ENCODE results near the gene ZNF18.

ZNF18 gene, protein sequence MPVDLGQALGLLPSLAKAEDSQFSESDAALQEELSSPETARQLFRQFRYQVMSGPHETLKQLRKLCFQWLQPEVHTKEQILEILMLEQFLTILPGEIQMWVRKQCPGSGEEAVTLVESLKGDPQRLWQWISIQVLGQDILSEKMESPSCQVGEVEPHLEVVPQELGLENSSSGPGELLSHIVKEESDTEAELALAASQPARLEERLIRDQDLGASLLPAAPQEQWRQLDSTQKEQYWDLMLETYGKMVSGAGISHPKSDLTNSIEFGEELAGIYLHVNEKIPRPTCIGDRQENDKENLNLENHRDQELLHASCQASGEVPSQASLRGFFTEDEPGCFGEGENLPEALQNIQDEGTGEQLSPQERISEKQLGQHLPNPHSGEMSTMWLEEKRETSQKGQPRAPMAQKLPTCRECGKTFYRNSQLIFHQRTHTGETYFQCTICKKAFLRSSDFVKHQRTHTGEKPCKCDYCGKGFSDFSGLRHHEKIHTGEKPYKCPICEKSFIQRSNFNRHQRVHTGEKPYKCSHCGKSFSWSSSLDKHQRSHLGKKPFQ

DNA sequence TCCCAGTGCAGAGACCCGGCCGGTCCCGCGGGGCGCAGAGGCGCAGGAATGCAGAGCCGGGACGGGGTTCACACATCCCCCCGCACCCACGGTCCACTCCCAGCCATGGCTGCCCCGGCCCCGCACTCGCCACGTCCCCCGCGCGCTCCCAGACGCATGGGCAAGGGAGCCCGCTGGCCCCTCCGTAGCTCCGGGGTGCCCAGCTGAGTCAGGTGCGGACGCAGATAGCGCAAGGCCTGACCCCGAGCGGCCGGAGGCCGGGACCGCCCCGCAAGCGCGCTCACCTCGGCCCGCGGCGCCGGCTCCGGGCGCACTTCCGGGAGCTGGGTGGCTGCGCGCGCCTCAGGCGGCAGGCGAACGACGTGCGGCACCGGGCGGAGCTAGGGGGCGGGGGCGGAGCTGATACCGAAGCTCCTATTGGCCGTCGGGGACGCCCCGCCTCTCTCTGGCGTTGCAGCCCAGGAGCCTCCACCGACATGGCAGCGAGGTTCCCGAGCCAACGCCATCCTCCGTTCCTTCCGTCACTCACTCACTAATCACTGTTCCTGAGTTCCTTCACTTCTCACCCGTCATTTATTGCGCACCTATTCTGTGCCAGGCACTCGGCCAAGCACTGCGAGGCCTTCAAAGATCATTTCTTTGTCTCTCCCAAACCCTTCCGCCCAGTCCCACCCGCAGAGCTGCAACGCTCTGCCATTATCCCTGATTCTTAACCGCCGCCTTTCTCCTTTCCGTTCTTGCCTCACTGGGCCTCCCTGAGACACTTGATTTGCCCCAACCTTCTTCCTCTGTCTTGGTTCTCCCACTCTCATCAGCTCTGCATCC is at the start of gene ZNF18:
TSS of gene ZNF18 (minus strand) at position 329 of the 825 bp plus-strand sequence. CDS start 4,646 bp downstream, outside the sequence.
- peak; percentile 27 for DNase-seq

DNA sequence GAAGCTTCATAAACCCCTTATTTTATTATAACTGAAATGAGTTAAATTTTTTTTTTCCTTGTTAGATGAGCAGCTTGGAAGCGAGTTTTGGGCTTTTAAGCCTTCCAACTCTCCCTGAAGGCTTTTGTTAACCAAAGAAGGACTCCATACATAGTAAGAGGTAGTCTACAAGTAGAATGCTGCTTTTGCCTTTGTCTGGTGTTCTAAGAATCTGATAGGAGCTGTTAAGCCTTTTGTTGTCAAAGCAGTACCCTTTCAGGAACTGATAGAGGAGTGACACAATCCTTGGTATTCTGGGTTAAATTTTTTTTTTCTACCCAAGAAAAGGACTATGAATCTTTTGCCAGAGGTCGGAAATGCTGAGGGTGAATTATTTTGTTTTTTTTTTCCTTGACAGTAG is 49.5 kb upstream of the ZNF18 start:
- no peak for DNase-seq

DNA sequence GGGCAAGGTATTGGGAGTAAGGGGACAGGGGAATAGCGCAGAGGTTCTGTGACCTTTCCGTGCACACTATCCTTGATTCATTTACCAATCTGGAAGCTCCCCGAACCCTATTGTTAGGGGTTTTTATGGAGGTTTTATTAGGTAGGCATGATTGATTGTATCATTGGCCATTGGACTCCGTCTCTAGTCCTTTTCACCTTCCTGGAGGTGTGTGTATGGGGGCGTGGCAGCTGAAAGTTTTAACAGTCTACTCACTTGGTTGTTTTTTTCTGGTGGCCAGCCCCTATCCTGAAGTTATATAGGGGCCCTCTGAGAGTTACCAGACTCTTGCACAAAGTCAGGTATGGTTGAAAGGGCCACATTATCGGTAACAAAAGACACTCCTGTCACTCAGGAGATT is 46.4 kb upstream of the ZNF18 start:
- DNase-seq = no peak

DNA sequence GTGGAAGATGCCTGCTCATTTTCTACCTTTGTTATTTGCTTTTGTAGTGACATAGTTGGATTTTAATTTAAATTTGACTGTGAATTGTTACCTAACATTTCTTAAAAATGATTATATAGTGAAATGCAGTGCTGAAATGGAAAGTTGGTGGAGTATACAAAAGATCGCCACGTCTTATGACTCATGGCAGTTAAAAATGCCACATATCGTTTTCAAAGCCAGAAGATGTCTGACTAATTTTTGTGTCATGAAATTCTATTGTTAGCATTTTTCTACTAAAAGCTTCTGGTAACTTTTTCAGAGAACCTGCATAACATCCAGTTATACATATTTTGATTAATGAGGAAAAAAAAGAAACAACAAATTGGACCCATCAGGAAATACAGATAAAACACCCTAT is 44.0 kb upstream of the ZNF18 start:
- no peak for DNase-seq

DNA sequence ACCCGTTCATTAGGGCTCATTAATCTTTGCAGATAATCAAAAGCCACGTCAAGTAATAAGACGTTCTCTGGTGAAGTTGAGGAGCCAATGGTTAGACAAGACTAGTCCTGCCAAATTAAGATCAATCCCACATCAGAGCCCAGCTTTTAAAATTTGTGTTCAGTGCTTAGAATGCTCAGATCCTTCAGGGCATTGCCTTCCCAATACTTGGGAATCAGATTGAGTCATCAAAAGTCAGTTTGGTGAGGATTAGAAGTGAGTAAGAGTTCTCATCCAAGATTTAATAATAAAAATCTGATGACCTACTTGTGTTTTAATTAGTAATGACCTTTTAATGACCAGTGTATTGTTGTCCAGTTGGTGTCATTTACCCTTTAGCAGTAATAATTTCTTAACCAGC is 43.2 kb upstream of the ZNF18 start:
- no peak for DNase-seq

DNA sequence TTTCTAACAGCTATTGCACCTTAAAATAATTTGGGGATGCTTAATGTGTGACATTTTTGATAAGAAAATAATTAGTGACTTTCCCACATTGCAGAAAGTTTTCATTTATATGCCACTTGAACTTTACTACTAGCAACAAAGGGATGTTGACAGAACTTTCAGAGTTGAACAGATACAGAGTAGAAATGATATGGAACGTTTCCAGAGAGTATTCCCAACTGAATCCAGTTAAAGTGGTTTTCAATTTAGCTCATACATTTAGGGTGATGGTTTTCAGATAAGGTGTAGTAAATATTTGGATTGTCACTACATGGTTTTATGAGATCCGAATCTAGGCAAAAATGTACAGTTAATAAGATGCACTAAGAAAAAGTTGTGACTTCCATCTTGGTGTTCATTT is 40.7 kb upstream of the ZNF18 start:
- DNase-seq = no peak

DNA sequence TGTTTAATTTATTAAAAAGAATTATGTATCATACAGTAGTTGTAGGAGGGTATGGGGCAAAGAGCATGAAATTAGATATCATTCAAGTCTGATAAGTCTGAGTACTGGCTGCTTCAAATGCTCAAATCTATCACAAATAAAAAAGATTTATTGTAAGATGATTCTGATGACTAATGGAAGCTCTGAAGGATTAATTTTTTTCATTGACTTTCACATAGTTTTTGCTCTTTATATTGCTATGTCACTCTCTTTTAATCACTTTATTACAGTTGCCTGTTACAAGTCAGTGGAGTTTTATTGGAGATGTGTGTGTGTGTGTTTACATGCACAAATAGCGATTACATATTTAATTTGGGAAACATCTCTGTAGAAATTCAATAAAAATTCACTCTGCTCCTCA is 38.4 kb upstream of the ZNF18 start:
- DNase-seq = no peak

DNA sequence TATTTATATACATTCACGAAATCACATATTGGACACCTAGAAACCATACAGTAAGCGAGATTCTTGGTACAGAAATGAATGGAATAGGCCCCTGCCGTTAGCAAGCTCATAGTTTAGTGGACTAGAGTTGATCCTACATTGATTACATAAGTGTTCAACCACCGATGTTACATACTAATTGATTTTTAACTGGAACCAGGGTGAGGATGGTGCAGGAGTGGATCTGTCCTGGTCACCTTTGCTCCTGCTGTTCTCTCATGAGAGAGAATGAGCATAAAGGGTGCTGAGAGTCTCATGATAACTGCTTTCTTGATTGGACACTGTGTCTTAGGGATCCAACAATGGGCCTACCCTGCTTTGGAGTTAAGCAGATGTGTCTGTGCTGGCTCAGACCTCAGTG is 37.3 kb upstream of the ZNF18 start:
- DNase-seq = no peak

DNA sequence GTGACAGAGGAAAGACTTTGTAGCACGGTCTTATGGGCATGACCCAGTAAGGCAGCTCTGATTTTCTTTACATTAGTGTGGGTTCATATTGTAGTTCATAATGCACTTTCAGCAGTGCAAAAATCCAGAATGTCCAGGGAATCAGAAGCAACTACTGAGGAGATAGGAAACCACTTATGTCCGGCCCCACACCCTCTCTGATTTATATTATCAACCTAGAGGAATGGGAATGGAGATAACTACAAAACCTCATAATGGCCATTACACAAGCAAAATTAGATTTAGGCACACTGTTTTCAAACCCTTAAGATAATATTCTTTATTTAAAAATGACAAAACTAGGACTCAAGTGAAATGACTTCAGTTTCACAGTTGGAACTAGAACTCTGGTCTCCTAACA is 31.3 kb upstream of the ZNF18 start:
- no peak for DNase-seq

DNA sequence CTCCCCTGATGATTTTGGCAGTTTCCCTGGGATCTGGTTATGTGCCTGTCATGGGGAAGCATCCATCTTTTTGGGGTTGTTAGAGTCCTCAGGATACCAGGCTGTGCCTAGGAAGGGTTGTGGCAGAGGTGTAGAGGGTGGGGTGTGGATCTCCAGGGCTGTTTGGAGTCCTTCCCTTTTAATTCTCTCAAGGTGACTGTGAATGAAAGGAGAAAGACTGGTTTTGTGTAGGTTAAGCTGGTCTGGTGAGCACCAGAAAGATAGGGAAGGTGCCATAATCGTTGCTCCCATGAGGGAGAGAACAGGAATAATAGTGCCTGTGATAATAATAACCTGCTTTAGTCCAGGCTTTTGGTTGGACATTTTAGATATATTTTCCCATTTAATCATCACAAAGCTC is 30.4 kb upstream of the ZNF18 start:
- DNase-seq = no peak

DNA sequence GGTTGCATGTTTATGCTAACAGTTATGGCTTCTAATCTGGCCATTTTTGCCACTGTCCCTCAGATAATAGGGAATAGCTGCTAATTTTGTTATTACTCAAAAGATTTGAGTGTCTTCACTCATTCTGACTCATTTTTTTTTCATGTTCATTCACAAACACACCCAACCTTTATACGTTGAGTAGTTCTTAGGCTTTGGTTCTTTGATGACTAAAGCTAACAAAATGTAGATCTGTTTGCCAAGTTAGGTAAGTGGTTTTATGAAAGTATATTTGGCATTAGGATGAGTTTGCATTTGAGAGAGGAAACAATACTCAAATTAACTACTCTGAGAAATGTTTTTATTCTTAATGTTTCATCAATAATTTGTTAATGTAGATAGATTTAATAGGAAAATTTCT is 27.1 kb upstream of the ZNF18 start:
- no peak for DNase-seq

DNA sequence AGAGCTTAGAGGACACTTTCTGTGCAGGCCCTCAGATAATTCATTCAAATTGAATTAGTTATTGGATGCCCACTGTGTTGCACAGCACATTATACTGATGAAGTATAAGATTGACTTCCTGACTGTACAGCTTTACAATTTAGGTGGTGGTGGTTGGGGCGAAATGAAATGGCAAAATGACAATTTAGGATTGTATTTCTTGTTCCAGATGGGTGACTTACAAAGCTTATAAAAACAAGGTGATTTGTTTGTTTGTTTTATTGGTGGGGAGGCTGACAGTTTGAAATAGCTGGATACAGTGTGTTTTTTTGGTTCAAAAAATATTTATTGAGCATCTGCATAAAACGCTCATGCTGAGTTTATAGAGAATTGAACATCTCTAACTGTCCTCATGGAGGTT is 25.0 kb upstream of the ZNF18 start:
- no peak for DNase-seq

DNA sequence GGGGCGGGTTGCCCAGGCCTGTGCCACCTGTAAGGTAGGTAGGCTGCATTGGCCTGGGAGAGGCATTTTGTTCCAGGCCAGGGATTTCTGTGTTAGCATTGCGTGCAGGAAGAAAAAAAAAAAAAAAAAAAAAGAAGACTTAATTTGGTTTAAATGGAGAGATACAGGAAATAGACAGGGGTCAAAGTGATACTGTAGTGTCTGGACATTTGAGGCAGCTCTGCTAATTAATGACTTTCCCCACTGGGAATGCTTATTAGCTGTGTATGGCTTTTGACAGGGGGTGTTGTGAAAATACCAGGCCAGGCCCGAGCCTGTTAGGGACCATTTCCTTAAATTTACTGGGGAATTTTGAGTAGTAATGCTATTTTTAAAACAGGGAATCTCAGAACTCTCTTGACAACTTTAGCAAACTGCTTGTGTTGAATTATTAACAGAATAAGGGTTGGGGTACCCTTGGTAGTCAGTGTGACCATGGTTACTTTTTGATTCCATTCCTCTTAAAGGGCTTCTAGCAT is 24.4 kb upstream of the ZNF18 start:
- DNase-seq = no peak

DNA sequence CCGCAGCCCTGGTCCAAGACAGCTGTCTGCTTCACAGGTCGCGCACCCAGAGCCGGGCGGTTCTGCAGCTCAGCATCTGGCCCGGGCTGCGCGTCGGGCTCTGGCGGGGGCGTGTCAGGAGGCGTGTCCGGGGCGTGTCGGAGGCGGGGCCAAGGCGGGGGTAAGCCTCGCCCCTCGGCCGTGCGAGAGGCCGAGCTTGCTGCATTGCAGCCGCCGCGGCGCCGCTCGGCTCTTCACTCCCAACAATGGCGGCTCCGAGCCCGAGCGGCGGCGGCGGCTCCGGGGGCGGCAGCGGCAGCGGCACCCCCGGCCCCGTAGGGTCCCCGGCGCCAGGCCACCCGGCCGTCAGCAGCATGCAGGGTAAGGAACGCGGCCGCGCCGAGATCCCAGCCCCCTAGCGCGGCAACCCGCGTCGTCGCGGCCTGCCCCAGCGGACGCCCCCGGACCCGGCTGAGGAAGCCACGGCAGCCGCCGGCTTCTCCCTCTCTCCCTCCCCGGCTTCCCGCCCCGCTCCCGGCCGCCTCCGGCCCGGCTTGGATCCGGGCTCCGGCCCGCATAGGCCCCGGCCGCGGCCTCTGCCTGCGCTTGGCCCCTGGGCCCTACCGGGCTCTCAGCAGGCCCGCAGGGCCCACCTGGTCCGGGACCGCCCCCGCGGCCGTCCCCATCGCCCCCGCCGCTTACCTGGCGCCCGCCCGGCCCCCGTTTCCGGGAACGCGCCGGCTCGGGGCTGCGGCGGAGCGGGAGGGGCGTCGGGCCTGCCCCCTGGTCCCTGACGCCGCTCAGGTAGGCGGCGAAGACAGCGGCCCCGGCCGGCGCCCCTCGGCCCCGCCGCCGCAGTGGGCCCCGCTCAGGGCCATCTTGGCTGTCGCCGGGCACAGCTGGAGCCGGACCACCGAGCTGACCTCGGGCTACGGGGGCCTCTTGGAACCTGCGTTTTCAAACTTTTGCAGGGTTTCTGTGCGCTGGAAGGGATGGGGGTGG is 23.7 kb upstream of the ZNF18 start, which contains the start of gene MAP2K4:
TSS of gene MAP2K4 (plus strand) at position 236 of the 981 bp plus-strand sequence. CDS start at position 246, 10 bp downstream.
- no peak for DNase-seq

DNA sequence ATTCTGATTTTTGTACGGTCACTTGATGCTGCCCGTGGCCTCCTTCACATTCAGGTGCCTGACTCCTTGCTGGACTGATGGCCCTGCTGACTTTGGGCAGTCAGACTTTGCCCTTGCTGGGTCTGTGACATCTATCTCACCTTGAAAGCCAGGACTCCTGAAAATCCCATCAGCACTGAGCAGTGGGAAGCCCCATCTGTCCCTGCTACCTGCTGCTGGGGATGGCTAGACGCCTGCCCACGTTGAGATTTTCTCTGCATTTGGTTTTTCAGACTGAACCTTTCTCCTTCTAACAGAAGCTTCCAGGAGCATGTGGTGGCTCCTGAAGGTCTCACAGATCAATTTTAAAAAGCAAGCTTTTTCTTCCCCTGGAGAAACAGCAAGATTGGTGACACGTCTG is 10.2 kb upstream of the ZNF18 start:
- no peak for DNase-seq

DNA sequence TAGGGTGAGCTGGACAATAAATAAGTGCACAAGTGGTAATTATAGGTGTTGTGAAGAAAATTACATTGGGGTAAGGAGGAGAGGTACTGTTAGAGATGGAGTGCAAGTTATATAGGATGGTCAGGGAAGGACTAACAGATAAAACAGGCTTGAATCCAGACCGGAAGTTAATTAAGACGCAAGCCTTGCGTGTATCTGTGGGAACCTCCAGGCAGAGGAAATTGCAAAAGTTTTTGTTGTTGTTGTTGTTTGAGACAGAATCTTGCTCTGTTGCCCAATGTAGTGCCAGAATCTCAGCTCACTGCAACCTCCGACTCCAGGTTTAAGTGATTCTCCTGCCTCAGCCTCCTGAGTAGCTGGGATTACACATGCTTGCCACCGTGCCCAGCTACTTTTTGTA is 2.4 kb upstream of the ZNF18 start:
- DNase-seq = no peak

DNA sequence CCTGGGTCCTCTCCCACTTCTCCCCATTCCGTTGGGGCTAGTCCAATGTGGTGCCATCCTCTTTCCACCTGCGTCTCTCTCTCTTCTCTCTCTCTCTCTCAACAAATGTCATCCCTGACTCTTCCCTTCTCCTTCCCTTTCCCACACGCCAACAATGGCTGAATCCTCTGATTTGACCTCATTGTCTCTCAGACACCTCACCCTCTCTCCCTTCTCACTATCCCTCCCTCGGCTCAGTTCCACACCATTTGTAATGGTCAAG is 628 bp upstream of the ZNF18 start:
- no peak for DNase-seq

DNA sequence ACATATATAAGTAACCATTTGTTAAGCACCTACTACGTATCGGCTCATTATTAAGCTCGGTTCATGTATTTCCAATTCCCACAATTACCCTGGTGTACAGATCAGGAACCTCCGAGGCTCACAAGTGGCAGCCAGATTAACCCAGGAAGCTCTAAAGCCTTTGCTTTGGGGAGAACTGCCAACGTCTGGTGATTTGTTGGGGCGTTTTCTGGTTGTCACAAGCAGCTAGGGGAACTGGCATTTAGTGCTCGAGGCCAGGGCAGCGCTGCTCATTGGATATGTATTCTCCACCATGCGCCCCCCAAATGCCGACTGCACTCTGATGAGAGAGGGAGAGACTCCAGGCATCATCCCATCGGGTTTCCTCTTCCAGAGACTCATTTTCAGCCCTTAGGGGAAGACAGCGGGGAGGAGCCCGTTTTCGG is 541 bp downstream of the ZNF18 start:
- peak; percentile 23 for DNase-seq

DNA sequence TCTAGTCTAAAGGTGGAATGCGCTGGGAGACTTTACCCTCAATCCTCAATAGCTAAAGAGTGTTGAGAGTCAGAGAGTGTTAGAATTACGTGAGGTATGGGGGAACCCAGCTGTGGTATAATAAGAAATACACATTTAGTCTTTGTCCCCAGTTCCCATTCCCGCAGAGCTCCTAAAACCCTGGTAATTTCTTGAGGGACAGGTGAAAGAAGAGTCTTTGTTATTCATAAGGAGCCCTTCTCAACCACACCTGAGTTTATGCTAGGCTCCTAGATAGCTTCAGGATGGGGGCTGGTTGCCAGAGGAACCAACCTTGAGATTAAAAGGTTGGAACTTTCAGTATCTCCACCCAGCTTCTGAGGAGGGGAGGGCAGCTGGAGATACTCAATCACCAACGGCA is 5.8 kb downstream of the ZNF18 start:
- DNase-seq = no peak

DNA sequence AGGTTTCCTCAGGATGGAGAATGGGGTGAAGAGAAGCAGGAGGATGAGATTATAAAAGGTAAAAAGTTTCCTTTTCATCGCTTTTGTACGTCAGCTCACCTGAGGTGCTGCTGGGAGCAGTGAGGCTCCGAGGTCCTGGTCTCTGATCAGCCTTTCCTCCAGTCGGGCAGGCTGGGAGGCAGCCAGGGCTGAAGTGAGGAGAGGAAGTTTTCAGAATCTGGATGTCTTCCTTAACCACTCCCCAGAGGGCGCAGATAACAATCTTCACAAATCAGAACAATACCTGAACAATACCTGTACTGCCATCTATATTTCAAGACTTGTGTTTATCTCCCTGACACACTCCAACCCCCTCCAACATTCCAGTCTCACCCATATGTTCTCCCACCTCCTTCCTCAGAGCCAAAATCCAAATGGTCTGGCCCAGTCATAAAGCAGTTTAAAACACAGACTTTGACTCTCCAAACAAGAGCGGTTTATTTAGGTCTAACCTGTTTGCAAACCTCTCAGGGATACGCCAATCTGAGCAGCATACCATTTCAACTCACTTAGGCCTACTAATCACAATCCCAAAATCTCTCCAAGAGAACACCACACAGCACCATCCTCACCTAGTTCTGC is 6.8 kb downstream of the ZNF18 start:
- DNase-seq = no peak

DNA sequence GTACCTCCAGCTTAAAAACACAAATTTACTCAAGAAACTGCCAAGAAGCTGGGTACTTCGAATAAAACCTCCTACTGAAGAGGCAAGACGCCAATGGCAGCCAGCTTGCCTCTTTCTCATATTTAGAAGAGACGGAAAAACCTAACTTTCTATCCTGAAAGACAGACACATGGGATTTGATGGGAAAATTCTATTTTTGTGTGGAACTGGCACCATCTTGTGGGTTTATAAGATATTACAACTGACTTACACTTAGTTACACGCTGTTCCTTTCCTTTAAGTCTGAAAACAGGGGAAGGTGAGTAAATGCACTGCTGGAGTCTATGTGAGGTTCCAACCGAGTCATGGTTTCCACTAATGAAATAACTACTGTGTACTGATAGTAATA is 10.3 kb downstream of the ZNF18 start:
- DNase-seq = no peak

Measured in DMS79 (cell line).